ENCODE results near the gene CAPN5. TPM values are rescaled to one million over a fixed set of nuclear protein-coding genes. Genes with fewer than 3 reads are reported as not detected.

The CAPN5 gene
- total and polyA plus RNA-seq, 10 donors = 0.80 to 9.2 (median 4.6) TPM

- Histone ChIP-seq H3K4me3 (no peak overlapping the region), H3K9me3 (no peaks in the 10 kb centered on the region), H3K27ac (no peak overlapping the region), H3K4me1 (peaks cover 22 to 67% (median 52%) of the 10 kb centered on the region in 6 donors), H3K36me3 (no peaks in the 10 kb centered on the region), H3K27me3 (replicated peaks in 1 of 7) (no peaks in the 10 kb centered on the region)
- no peak for DNase-seq
- no peak for TF ChIP-seq CTCF (IDR thresholded peaks at IDR 0.05 in 8 of 11, conservative IDR thresholded peaks at IDR 0.05 in 3 of 11)
- no peak for TF ChIP-seq POLR2AphosphoS5 (IDR thresholded peaks at IDR 0.05)
- TF ChIP-seq POLR2A (IDR thresholded peaks at IDR 0.05) = no peak
- intact Hi-C loops (cut with DNase I; ENCODE audit: low total_unique reads) = no loop called here
- 82 to 89% (median 85%) methylated on average over 6 of the region's 6 CpGs for WGBS, 5 donors
Measured at GRCh38 chr11:77069336-77069968, 2.7 kb downstream of the CAPN5 start.

- TF ChIP-seq POLR2A (IDR thresholded peaks at IDR 0.05) (no peak), POLR2AphosphoS5 (IDR thresholded peaks at IDR 0.05) (no peak), CTCF (IDR thresholded peaks at IDR 0.05 in 8 of 11, conservative IDR thresholded peaks at IDR 0.05 in 3 of 11) (no peak)
- Histone ChIP-seq H3K27me3 (replicated peaks in 1 of 7) (no peaks in the 10 kb centered on the region), H3K9me3 (no peaks in the 10 kb centered on the region), H3K27ac (no peak overlapping the region), H3K36me3 (no peaks in the 10 kb centered on the region), H3K4me3 (no peak overlapping the region), H3K4me1 (peaks cover 22 to 73% (median 57%) of the 10 kb centered on the region in 6 donors)
- 90 to 97% (median 94%) methylated on average over 7 to 8 of the region's 8 CpGs for WGBS, 5 donors
- intact Hi-C loops (cut with DNase I; ENCODE audit: low total_unique reads) = no loop called here
- no peak for DNase-seq
Measured at GRCh38 chr11:77069969-77070582, 3.3 kb downstream of the CAPN5 start.

DNA sequence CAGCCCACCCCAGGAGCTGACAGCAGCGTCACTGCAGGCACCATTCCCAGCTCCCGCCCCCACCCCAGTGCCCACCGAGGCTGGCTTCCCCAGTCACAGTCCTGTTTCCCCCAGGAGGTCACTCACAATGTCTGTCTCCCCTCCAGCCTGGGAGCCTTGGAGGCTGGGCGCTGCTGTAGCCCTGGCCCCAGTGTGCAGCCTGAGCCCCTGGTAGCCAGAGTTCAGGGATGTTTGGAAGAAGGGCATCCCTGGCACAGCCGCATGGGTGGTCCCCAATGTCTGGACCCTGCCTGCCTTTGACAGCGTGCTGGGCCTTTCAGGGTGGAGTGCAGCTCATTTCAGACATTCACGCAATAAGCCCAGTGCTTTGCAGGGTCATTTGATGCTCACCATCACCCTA, 4.3 kb downstream of the CAPN5 start:
- H3K36me3 ChIP-seq = no peaks in the 10 kb centered on the region
- DNase-seq = no peak
- TF ChIP-seq POLR2AphosphoS5 (IDR thresholded peaks at IDR 0.05) (no peak), CTCF (IDR thresholded peaks at IDR 0.05 in 8 of 11, conservative IDR thresholded peaks at IDR 0.05 in 3 of 11) (no peak), POLR2A (IDR thresholded peaks at IDR 0.05) (no peak)
- no peak overlapping the region for H3K27ac ChIP-seq
- 78 to 88% (median 86%) methylated on average over 6 to 7 of the region's 7 CpGs for WGBS, 5 donors
- no peak overlapping the region for H3K4me3 ChIP-seq
- H3K9me3 ChIP-seq = no peaks in the 10 kb centered on the region
- H3K27me3 ChIP-seq (replicated peaks in 1 of 7) = no peaks in the 10 kb centered on the region
- H3K4me1 ChIP-seq = peaks cover 22 to 65% (median 52%) of the 10 kb centered on the region in 6 donors
- intact Hi-C loops (cut with DNase I; ENCODE audit: low total_unique reads) = no loop called here
